SK-N-MC (cell line): ENCODE results near the gene XRCC4.

ENCODE experiments used
- DNase-seq: peaks from one replicate; pipeline ENCODE4 v3.0.0-alpha.2; 2011; ENCODE audit warnings: low read depth, low spot score
- H3K27ac ChIP-seq: fragments of 200-600 bp; sonication (generic); 2 replicates; pipeline ENCODE4 v1.5.1; 2016; ENCODE audit warnings: mixed run types
- H3K36me3 ChIP-seq: fragments of 200-600 bp; sonication (generic); 2 replicates; pipeline ENCODE4 v1.6.1; 2017; ENCODE audit warnings: antibody characterized with exemption, low read length, mixed read lengths; ENCODE audit not compliant: insufficient read depth
- H3K4me3 ChIP-seq: fragments of 200-600 bp; sonication (generic); 2 replicates; pipeline ENCODE4 v1.5.1; 2016
- H3K9ac ChIP-seq: fragments of 200-600 bp; sonication (generic); 2 replicates; pipeline ENCODE4 v1.8.0; 2017; ENCODE audit warnings: mixed run types, mixed read lengths; ENCODE audit not compliant: insufficient read length
- H3K9me3 ChIP-seq: fragments of 200-600 bp; sonication (generic); 2 replicates; pipeline ENCODE4 v1.6.1; 2017; ENCODE audit warnings: low read depth, mild to moderate bottlenecking, antibody characterized with exemption, low read length, moderate library complexity, mixed read lengths
- EZH2 ChIP-seq: fragments of 200-600 bp; sonication (generic); IDR thresholded peaks from one replicate; pipeline ENCODE4 v1.6.1; 2017; ENCODE audit warnings: antibody characterized with exemption
- FOXP2 ChIP-seq: optimal IDR thresholded peaks from 2 replicates; pipeline ENCODE3; 2011; ENCODE audit warnings: mild to moderate bottlenecking, moderate library complexity; ENCODE audit not compliant: insufficient read depth; ENCODE audit errors: extremely low read length, control extremely low read depth
- POLR2AphosphoS5 ChIP-seq: IDR thresholded peaks from 2 replicates; pipeline ENCODE4 v1.6.1; 2012; ENCODE audit warnings: mild to moderate bottlenecking, low read depth, low read length, borderline replicate concordance

XRCC4 gene

DNA sequence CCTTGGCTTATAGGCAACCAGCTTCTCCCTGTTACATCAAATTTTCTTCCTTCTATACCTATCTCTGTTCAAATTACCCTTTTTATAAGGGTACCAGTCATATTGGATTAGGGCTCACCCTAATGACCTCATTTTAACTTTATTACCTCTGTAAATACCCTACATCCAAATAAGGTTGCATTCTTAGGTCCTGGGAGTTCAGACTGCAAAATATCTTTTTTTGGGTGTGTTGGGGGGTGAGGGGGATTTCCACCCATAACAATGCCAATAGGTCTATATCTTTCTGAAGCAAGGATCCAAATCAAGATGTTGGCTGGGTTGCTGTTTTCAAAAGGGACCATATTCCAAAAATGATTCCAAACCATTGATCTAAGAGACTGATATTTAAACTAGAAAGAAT, 141.7 kb downstream of the XRCC4 start:
- no peak overlapping the region for H3K4me3 ChIP-seq
- no peaks in the 10 kb centered on the region for H3K9me3 ChIP-seq
- H3K36me3 ChIP-seq, result no peaks in the 10 kb centered on the region
- H3K9ac ChIP-seq, result no peak overlapping the region
- no peak overlapping the region for H3K27ac ChIP-seq
- TF ChIP-seq POLR2AphosphoS5 (no peak), FOXP2 (no peak), EZH2 (no peak)
- DNase-seq, result no peak

DNA sequence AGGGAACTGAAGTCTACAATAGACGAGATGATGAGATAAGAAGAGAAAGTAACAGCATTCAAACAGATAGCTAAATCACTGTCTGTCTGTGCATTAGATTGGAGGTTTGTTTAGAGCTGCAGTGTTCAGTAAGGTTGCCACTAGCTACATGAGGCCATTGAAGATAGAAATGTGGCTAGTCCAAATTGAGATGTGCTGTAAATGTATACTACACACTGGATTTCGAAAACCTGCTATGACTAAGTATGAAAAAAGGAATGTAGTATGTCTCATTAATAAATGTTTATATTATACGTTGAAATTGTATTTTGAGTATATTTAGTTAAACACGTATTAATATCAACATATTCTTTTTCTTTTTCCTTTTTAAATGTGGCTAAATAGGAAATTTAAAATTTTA, 142.1 kb downstream of the XRCC4 start:
- DNase-seq, result no peak
- TF ChIP-seq POLR2AphosphoS5, result no peak
- TF ChIP-seq FOXP2, result no peak
- TF ChIP-seq EZH2, result no peak
- Histone ChIP-seq H3K36me3 (no peaks in the 10 kb centered on the region), H3K4me3 (no peak overlapping the region), H3K9ac (no peak overlapping the region), H3K9me3 (no peaks in the 10 kb centered on the region), H3K27ac (no peak overlapping the region)

DNA sequence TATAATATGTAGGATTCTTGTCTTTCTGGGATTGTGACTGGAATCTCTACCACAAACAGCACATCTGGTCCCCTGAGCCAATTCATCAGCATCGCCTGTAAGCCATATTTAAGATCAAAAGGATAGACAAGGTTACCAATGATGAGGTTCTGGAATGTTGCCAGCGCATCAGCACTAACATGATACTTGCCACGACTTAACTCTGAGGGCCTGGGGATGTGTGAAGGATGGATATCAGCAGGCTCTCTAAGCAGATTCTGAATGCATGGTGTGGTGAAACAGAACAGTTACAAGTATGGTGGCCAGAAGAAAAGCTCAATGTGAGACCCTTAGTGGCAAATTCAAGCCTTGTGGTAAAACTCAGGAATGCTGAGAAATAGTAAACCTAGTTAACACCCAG, 143.0 kb downstream of the XRCC4 start:
- H3K36me3 ChIP-seq, result no peaks in the 10 kb centered on the region
- H3K4me3 ChIP-seq, result no peak overlapping the region
- no peak for DNase-seq
- H3K27ac ChIP-seq, result no peak overlapping the region
- no peaks in the 10 kb centered on the region for H3K9me3 ChIP-seq
- TF ChIP-seq POLR2AphosphoS5 (no peak), FOXP2 (no peak), EZH2 (no peak)
- no peak overlapping the region for H3K9ac ChIP-seq

GRCh38 chr5:83222906-83223305, 145.6 kb downstream of the XRCC4 start:
- H3K4me3 ChIP-seq, result no peak overlapping the region
- DNase-seq, result no peak
- H3K27ac ChIP-seq, result no peak overlapping the region
- no peak overlapping the region for H3K9ac ChIP-seq
- H3K36me3 ChIP-seq, result no peaks in the 10 kb centered on the region
- TF ChIP-seq EZH2, result no peak
- TF ChIP-seq FOXP2, result no peak
- no peak for TF ChIP-seq POLR2AphosphoS5
- H3K9me3 ChIP-seq, result no peaks in the 10 kb centered on the region

GRCh38 chr5:83227611-83228010, 150.3 kb downstream of the XRCC4 start:
- Histone ChIP-seq H3K27ac (no peak overlapping the region), H3K9me3 (no peaks in the 10 kb centered on the region), H3K9ac (no peak overlapping the region), H3K4me3 (no peak overlapping the region), H3K36me3 (no peaks in the 10 kb centered on the region)
- no peak for DNase-seq
- TF ChIP-seq FOXP2 (no peak), EZH2 (no peak), POLR2AphosphoS5 (no peak)

DNA sequence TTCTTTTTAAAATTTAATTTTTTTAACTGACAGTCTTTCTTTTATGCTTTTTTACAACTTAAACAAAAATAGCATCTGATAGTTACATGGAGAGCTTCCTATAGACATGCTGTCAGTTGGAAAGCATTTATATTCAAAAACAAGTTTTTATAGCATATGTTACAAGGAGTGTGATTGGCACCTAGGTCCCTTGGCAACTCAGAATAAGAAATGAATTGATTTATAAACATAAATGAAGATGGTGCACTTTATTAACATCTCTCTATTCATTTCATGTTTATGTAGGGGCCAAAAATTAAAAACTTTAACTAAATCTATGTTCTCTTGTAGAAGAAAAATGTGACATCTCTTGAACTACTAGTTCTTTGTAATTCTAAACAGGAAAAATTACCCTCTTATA, 153.2 kb downstream of the XRCC4 start:
- Histone ChIP-seq H3K4me3 (no peak overlapping the region), H3K27ac (no peak overlapping the region), H3K36me3 (no peaks in the 10 kb centered on the region), H3K9me3 (no peaks in the 10 kb centered on the region), H3K9ac (no peak overlapping the region)
- DNase-seq, result no peak
- TF ChIP-seq POLR2AphosphoS5, result no peak
- TF ChIP-seq FOXP2, result no peak
- TF ChIP-seq EZH2, result no peak

GRCh38 chr5:83244516-83244915, 167.2 kb downstream of the XRCC4 start:
- H3K27ac ChIP-seq, result no peak overlapping the region
- TF ChIP-seq EZH2 (no peak), FOXP2 (no peak), POLR2AphosphoS5 (no peak)
- no peak for DNase-seq
- H3K36me3 ChIP-seq, result no peaks in the 10 kb centered on the region
- H3K9me3 ChIP-seq, result no peaks in the 10 kb centered on the region
- no peak overlapping the region for H3K9ac ChIP-seq
- H3K4me3 ChIP-seq, result no peak overlapping the region

- Histone ChIP-seq H3K27ac (no peak overlapping the region), H3K4me3 (no peak overlapping the region), H3K36me3 (no peaks in the 10 kb centered on the region), H3K9ac (no peak overlapping the region), H3K9me3 (no peaks in the 10 kb centered on the region)
- no peak for TF ChIP-seq POLR2AphosphoS5
- no peak for TF ChIP-seq FOXP2
- TF ChIP-seq EZH2, result no peak
- DNase-seq, result no peak
These were observed 167.7 kb downstream of the XRCC4 start for GRCh38 chr5:83245037-83245436.

DNA sequence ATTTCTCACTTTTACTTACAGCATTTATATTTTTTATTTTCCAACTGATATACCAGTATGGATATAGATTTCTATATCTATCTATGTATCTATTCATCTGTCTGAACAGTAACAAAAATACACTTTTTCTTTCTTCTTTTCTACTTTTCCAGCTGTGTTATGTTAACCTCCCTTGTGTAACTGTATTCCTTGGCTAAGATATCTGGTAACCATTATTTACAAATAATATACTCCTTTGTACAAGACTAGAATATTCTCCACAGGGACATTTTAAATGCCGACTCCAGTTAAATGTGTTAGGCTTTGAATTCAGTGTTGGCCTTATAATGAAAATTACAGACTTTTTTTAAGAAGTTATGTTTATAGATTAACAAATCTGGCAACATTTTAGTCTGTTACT, 168.7 kb downstream of the XRCC4 start:
- Histone ChIP-seq H3K36me3 (no peaks in the 10 kb centered on the region), H3K9ac (no peak overlapping the region), H3K27ac (no peak overlapping the region), H3K9me3 (no peaks in the 10 kb centered on the region), H3K4me3 (no peak overlapping the region)
- DNase-seq, result no peak
- TF ChIP-seq EZH2 (no peak), POLR2AphosphoS5 (no peak), FOXP2 (no peak)

- Histone ChIP-seq H3K36me3 (no peaks in the 10 kb centered on the region), H3K4me3 (no peak overlapping the region), H3K27ac (no peak overlapping the region), H3K9me3 (no peaks in the 10 kb centered on the region), H3K9ac (no peak overlapping the region)
- no peak for DNase-seq
- TF ChIP-seq EZH2 (no peak), POLR2AphosphoS5 (no peak), FOXP2 (no peak)
These were observed 171.8 kb downstream of the XRCC4 start for GRCh38 chr5:83249156-83249555.
